SK-N-SH (cell line): Measurements from ENCODE around the gene ECE1. TPM values are rescaled to one million over a fixed set of nuclear protein-coding genes. Genes with fewer than 3 reads are reported as not detected.

Source experiments
- CTCF ChIA-PET: fragments of 300-600, 350-600 bp; formaldehyde crosslinking; extraction: SDS; loops from one replicate; lab custom pipeline; 2021; lab: Yijun Ruan, JAX
- POLR2A ChIA-PET: fragments of 350-600 bp; sonication (Branson Sonifier 250); formaldehyde crosslinking; extraction: SDS; loops from one replicate; lab custom pipeline; 2020; ENCODE audit warnings: antibody characterized with exemption, inconsistent platforms; lab: Yijun Ruan, JAX
- DNase-seq: peaks from one replicate; pipeline ENCODE4 v3.0.0; 2012
- H2AFZ ChIP-seq: fragments of 200-600 bp; sonication (generic); 2 replicates; pipeline ENCODE4 v1.8.1; 2016; ENCODE audit warnings: antibody characterized with exemption, mild to moderate bottlenecking, low read depth
- H3F3A ChIP-seq: fragments of 200-600 bp; sonication (generic); replicated peaks from 2 replicates; pipeline ENCODE3; 2016; ENCODE audit warnings: antibody characterized with exemption, mild to moderate bottlenecking; ENCODE audit not compliant: insufficient read depth
- H3K27ac ChIP-seq, 2 experiments: fragments of 200-500 bp in 1 of 2; fragments of 200-600 bp in 1 of 2; sonication (Bioruptor generic) in 1 of 2; sonication (generic), shearing (Covaris generic) in 1 of 2; 2 replicates each; pipeline versions ENCODE4 v1.5.1 to v1.6.1; 2014 to 2016; ENCODE audit warnings: low read depth in 2 of 2, inconsistent platforms in 1 of 2, low read length in 1 of 2, mild to moderate bottlenecking in 1 of 2, mixed read lengths in 1 of 2
- H3K27me3 ChIP-seq: fragments of 200-600 bp; sonication (generic), shearing (Covaris generic); 2 replicates; pipeline ENCODE4 v1.6.1; 2016; ENCODE audit warnings: mixed run types; ENCODE audit not compliant: insufficient read depth
- H3K36me3 ChIP-seq, 2 experiments: fragments of 200-500 bp in 1 of 2; fragments of 200-600 bp in 1 of 2; sonication (Bioruptor generic) in 1 of 2; sonication (generic) in 1 of 2; replicated peaks in 1 of 2; 2 replicates each; pipeline versions ENCODE3 to v1.5.1; 2014 to 2016; ENCODE audit warnings: low read length in 1 of 2, mild to moderate bottlenecking in 1 of 2; ENCODE audit not compliant: insufficient read depth in 2 of 2, control insufficient read depth in 1 of 2
- H3K4me1 ChIP-seq, 2 experiments: fragments of 200-500 bp in 1 of 2; fragments of 200-600 bp in 1 of 2; sonication (Bioruptor generic) in 1 of 2; sonication (generic), shearing (Covaris generic) in 1 of 2; 2 replicates each; pipeline versions ENCODE4 v1.5.1 to v1.6.1; 2014 to 2016; ENCODE audit warnings: low read depth in 1 of 2, low read length in 1 of 2, mixed run types in 1 of 2; ENCODE audit not compliant: insufficient read depth in 2 of 2, control insufficient read depth in 1 of 2
- H3K4me2 ChIP-seq: fragments of 200-600 bp; sonication (generic), shearing (Covaris generic); 2 replicates; pipeline ENCODE4 v1.6.1; 2017; ENCODE audit warnings: mixed run types
- H3K4me3 ChIP-seq, 2 experiments: fragments of 200-500 bp in 1 of 2; fragments of 200-600 bp in 1 of 2; sonication (Bioruptor generic) in 1 of 2; sonication (generic), shearing (Covaris generic) in 1 of 2; 2 replicates each; pipeline versions ENCODE4 v1.5.1 to v1.8.1; 2014 to 2016; ENCODE audit warnings: low read depth in 2 of 2, inconsistent platforms in 1 of 2, low read length in 1 of 2, mild to moderate bottlenecking in 1 of 2, mixed read lengths in 1 of 2, moderate library complexity in 1 of 2
- H3K79me2 ChIP-seq: fragments of 200-600 bp; sonication (generic); 2 replicates; pipeline ENCODE4 v1.8.1; 2017; ENCODE audit warnings: mild to moderate bottlenecking; ENCODE audit not compliant: insufficient read depth
- H3K9ac ChIP-seq: fragments of 200-600 bp; sonication (generic); 2 replicates; pipeline ENCODE4 v1.6.1; 2017; ENCODE audit warnings: mixed run types
- H3K9me2 ChIP-seq: fragments of 200-600 bp; sonication (generic); 2 replicates; pipeline ENCODE4 v1.6.1; 2017; ENCODE audit warnings: mixed run types
- H3K9me3 ChIP-seq: fragments of 200-600 bp; sonication (generic); 2 replicates; pipeline ENCODE4 v1.6.1; 2017; ENCODE audit warnings: mixed run types, mild to moderate bottlenecking, moderate library complexity
- H4K20me1 ChIP-seq: fragments of 200-600 bp; sonication (generic); 2 replicates; pipeline ENCODE4 v1.6.1; 2017; ENCODE audit warnings: mild to moderate bottlenecking, mixed run types; ENCODE audit not compliant: insufficient read depth
- CHD2 ChIP-seq: fragments of 150-350 bp; IDR thresholded peaks from 2 replicates; pipeline ENCODE4 v1.6.1; 2018; ENCODE audit warnings: low read length; ENCODE audit not compliant: partially characterized antibody
- ELF1 ChIP-seq: IDR thresholded peaks from 2 replicates; pipeline ENCODE4 v1.4.0; 2012
- EP300 ChIP-seq, 2 experiments: IDR thresholded peaks; 2 replicates each; pipeline versions ENCODE4 v1.4.0 to v1.6.1; 2012; ENCODE audit warnings: borderline replicate concordance in 1 of 2, low read depth in 1 of 2, low read length in 1 of 2
- FOXJ3 ChIP-seq: sonication (generic); formaldehyde crosslinking; IDR thresholded peaks from 2 replicates; pipeline ENCODE4 v1.5.1; 2020; ENCODE audit warnings: mild to moderate bottlenecking, missing genetic modification reagents
- MXI1 ChIP-seq: IDR thresholded peaks from 2 replicates; pipeline ENCODE4 v1.6.1; 2012; ENCODE audit warnings: mild to moderate bottlenecking, low read depth, low read length, improper control_type of control experiment
- NFIC ChIP-seq: IDR thresholded peaks from 2 replicates; pipeline ENCODE4 v1.4.0; 2012; ENCODE audit warnings: borderline replicate concordance
- NRF1 ChIP-seq: IDR thresholded peaks from 2 replicates; pipeline ENCODE4 v1.6.1; 2012; ENCODE audit warnings: low read depth, mild to moderate bottlenecking, low read length
- RCOR1 ChIP-seq: fragments of 150-350 bp; IDR thresholded peaks from 2 replicates; pipeline ENCODE4 v1.6.1; 2017; ENCODE audit warnings: antibody characterized with exemption, low read length
- RFX5 ChIP-seq: IDR thresholded peaks from 2 replicates; pipeline ENCODE4 v1.6.1; 2012; ENCODE audit warnings: mild to moderate bottlenecking, improper control_type of control experiment, low read length
- RXRA ChIP-seq: IDR thresholded peaks from 2 replicates; pipeline ENCODE4 v1.4.0; 2012; ENCODE audit warnings: low read depth, mild to moderate bottlenecking, borderline replicate concordance
- SMC3 ChIP-seq: IDR thresholded peaks from 2 replicates; pipeline ENCODE4 v1.6.1; 2012; ENCODE audit warnings: low read depth, low read length, improper control_type of control experiment
- TAF1 ChIP-seq: IDR thresholded peaks from 2 replicates; pipeline ENCODE4 v1.6.1; 2012; ENCODE audit warnings: low read depth, mild to moderate bottlenecking, low read length, moderate library complexity, borderline replicate concordance
- YY1 ChIP-seq: IDR thresholded peaks from 2 replicates; pipeline ENCODE4 v1.4.0; 2012; ENCODE audit warnings: low read depth, mild to moderate bottlenecking
- WGBS: methylation state at CpG from one replicate; pipeline ENCODE4 v1.1.6; 2017; ENCODE audit warnings: low lambda C conversion rate; 5-methylcytosine and 5-hydroxymethylcytosine counted together
- polyA plus RNA-seq, 3 experiments: library from polyadenylated mRNA; depleted of rRNA; stranded (reverse); fragments of >200 nt; gene quantifications; 2 replicates each; pipeline ENCODE4 v1.2.3, GENCODE V29; 2012
- TF ChIP-seq, protein P1 (sequence below): IDR thresholded peaks from 2 replicates; pipeline ENCODE4 v1.4.0; 2012; ENCODE audit warnings: low read depth
- TF ChIP-seq, protein P2 (sequence below): IDR thresholded peaks from 2 replicates; pipeline ENCODE4; 2012
- TF ChIP-seq, protein P3 (sequence below): IDR thresholded peaks from 2 replicates; pipeline ENCODE4 v1.6.1; 2012; ENCODE audit warnings: mild to moderate bottlenecking, low read depth, low read length, moderate library complexity
- TF ChIP-seq, protein P4 (sequence below): IDR thresholded peaks from 2 replicates; pipeline ENCODE4 v1.4.0; 2012; ENCODE audit warnings: low read depth, borderline replicate concordance
- TF ChIP-seq, protein P5 (sequence below): fragments of 150-350 bp; IDR thresholded peaks from 2 replicates; pipeline ENCODE4 v1.6.1; 2016; ENCODE audit warnings: mild to moderate bottlenecking, low read depth, low read length

ECE1 gene
- polyA plus RNA-seq, 1 of the 3 experiments (the other 2 are of a cell fraction): 96.6 TPM

DNA sequence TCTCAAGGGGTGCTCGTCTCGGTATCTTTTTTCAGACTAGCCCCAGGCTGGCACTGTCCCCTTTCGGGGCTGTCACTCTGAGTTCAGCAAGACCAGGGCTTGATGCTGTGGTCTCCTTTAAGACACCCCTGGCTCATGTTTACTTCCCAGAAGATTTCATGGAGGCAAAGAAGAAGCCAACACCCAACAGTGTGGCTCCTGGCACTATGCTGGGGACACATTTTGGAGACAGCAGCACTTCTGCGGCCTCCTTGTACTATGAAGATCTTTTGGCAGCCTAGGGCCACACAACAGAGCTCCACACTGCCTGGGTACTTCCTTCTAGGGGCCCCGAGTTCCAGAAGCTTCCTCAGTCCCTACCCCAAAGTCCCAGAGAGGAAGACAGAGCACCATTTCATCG, 24.6 kb downstream of the ECE1 start (continued):
- TF ChIP-seq, protein P1, sequence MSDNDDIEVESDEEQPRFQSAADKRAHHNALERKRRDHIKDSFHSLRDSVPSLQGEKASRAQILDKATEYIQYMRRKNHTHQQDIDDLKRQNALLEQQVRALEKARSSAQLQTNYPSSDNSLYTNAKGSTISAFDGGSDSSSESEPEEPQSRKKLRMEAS: no peak

DNA sequence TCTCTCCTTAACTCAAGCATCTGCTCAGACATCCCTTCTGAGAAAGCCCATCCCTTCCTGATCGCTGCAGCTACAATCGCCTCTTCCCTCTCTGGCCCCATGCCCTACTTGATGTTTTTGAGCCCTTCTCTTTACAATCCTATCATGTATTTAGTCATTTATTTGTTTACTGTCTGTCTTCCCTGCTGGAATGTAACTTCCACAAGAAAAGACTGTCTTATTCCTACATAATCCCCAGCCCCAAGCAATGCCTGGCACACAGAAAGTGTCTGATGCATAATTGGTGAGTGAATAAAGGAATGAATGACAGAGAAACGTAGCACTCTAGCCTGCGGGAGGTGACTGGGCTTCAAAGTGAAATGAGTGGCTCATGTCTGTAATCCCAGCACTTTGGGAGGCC, 25.4 kb downstream of the ECE1 start:
- WGBS: 79% methylated on average over 4 of the region's 4 CpGs
- H2AFZ ChIP-seq: no peak overlapping the region
- no peaks in the 10 kb centered on the region for H3K27me3 ChIP-seq
- H3K9me2 ChIP-seq: no peaks in the 10 kb centered on the region
- peaks cover 22% of the 10 kb centered on the region for H3F3A ChIP-seq
- H3K79me2 ChIP-seq: no peaks in the 10 kb centered on the region
- peaks cover 0 to 22% of the 10 kb centered on the region in 2 experiments for H3K36me3 ChIP-seq
- H3K4me3 ChIP-seq: no peak overlapping the region
- H3K9me3 ChIP-seq: no peaks in the 10 kb centered on the region
- TF ChIP-seq, protein P2, sequence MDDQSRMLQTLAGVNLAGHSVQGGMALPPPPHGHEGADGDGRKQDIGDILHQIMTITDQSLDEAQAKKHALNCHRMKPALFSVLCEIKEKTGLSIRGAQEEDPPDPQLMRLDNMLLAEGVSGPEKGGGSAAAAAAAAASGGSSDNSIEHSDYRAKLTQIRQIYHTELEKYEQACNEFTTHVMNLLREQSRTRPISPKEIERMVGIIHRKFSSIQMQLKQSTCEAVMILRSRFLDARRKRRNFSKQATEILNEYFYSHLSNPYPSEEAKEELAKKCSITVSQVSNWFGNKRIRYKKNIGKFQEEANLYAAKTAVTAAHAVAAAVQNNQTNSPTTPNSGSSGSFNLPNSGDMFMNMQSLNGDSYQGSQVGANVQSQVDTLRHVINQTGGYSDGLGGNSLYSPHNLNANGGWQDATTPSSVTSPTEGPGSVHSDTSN: no peak
- no peak for TF ChIP-seq RCOR1
- TF ChIP-seq, protein P1: no peak
- TF ChIP-seq, protein P3, sequence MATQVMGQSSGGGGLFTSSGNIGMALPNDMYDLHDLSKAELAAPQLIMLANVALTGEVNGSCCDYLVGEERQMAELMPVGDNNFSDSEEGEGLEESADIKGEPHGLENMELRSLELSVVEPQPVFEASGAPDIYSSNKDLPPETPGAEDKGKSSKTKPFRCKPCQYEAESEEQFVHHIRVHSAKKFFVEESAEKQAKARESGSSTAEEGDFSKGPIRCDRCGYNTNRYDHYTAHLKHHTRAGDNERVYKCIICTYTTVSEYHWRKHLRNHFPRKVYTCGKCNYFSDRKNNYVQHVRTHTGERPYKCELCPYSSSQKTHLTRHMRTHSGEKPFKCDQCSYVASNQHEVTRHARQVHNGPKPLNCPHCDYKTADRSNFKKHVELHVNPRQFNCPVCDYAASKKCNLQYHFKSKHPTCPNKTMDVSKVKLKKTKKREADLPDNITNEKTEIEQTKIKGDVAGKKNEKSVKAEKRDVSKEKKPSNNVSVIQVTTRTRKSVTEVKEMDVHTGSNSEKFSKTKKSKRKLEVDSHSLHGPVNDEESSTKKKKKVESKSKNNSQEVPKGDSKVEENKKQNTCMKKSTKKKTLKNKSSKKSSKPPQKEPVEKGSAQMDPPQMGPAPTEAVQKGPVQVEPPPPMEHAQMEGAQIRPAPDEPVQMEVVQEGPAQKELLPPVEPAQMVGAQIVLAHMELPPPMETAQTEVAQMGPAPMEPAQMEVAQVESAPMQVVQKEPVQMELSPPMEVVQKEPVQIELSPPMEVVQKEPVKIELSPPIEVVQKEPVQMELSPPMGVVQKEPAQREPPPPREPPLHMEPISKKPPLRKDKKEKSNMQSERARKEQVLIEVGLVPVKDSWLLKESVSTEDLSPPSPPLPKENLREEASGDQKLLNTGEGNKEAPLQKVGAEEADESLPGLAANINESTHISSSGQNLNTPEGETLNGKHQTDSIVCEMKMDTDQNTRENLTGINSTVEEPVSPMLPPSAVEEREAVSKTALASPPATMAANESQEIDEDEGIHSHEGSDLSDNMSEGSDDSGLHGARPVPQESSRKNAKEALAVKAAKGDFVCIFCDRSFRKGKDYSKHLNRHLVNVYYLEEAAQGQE: no peak
- TF ChIP-seq YY1: no peak
- TF ChIP-seq, protein P4, sequence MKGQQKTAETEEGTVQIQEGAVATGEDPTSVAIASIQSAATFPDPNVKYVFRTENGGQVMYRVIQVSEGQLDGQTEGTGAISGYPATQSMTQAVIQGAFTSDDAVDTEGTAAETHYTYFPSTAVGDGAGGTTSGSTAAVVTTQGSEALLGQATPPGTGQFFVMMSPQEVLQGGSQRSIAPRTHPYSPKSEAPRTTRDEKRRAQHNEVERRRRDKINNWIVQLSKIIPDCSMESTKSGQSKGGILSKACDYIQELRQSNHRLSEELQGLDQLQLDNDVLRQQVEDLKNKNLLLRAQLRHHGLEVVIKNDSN: no peak
- TF ChIP-seq CHD2: no peak
- TF ChIP-seq SMC3: no peak
- no peak for TF ChIP-seq FOXJ3
- no peak for TF ChIP-seq RXRA
- TF ChIP-seq, protein P5, sequence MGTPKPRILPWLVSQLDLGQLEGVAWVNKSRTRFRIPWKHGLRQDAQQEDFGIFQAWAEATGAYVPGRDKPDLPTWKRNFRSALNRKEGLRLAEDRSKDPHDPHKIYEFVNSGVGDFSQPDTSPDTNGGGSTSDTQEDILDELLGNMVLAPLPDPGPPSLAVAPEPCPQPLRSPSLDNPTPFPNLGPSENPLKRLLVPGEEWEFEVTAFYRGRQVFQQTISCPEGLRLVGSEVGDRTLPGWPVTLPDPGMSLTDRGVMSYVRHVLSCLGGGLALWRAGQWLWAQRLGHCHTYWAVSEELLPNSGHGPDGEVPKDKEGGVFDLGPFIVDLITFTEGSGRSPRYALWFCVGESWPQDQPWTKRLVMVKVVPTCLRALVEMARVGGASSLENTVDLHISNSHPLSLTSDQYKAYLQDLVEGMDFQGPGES: no peak
- no peak for TF ChIP-seq NFIC
- TF ChIP-seq MXI1: no peak
- no peak for TF ChIP-seq RFX5
- TF ChIP-seq ELF1: no peak
- TF ChIP-seq TAF1: no peak
- TF ChIP-seq EP300 (IDR thresholded peaks at IDR 0.05; ENCODE audit: borderline replicate concordance in 1 of 2, low read depth in 1 of 2, low read length in 1 of 2): no peak
- no peak for TF ChIP-seq NRF1
- H3K27ac ChIP-seq: 0 out of 4 replicates have a peak overlapping the region, but pooled peaks of 1 of the 2 experiments have one; percentile 12
- POLR2A ChIA-PET: no interaction called here
- no peak overlapping the region for H3K4me2 ChIP-seq
- H4K20me1 ChIP-seq: no peaks in the 10 kb centered on the region
- no peak overlapping the region for H3K9ac ChIP-seq
- CTCF ChIA-PET: interaction anchor here (1.0 to 1.7 kb wide), 6 partner anchors 10 to 568 kb away, joined by 3 to 6 read pairs (median 3); no protein-coding TSS in a partner anchor
- DNase-seq: no peak
- peaks cover 30 to 57% of the 10 kb centered on the region in 2 experiments; a peak in 3 of 4 replicates for H3K4me1 ChIP-seq
